Caco-2 (cell line): ENCODE measurements around the gene TENM3. TPM values are rescaled to one million over a fixed set of nuclear protein-coding genes. Genes with fewer than 3 reads are reported as not detected.

Experiments used
- BruUV-seq: library from RNA; stranded (reverse); fragments of 400-500 nt; replicated peaks from 2 replicates; lab custom pipeline; 2021; lab: Mats Ljungman, UMichigan
- CTCF ChIA-PET: fragments of 300-600 bp; sonication (Branson Sonifier 250); formaldehyde crosslinking; loops from one replicate; lab custom pipeline; 2022; ENCODE audit warnings: antibody characterized with exemption; lab: Charles Lee
- POLR2A ChIA-PET: fragments of 300-600 bp; sonication (Branson Sonifier 250); formaldehyde crosslinking; loops from one replicate; lab custom pipeline; 2022; ENCODE audit warnings: antibody characterized with exemption; lab: Charles Lee
- DNase-seq, 2 experiments: peaks; one replicate each; pipeline versions ENCODE4 v3.0.0 to v3.0.0-alpha.2; 2020 to 2022
- H3K27me3 ChIP-seq: replicated peaks from 2 replicates; pipeline ENCODE4 v1.6.0; 2011; ENCODE audit warnings: low read length; ENCODE audit not compliant: control insufficient read depth, insufficient read depth
- H3K36me3 ChIP-seq: 2 replicates; pipeline ENCODE4 v1.5.1; 2011; ENCODE audit warnings: low read length; ENCODE audit not compliant: control insufficient read depth, insufficient read depth
- H3K4me1 ChIP-seq: fragments of 250-450 bp; sonication (Bioruptor Pico); 2 replicates; pipeline ENCODE4 v1.5.1; 2020; ENCODE audit warnings: mild to moderate bottlenecking
- H3K4me3 ChIP-seq: 2 replicates; pipeline ENCODE4 v1.5.1; 2011; ENCODE audit warnings: low read depth, mild to moderate bottlenecking, control low read depth, low read length
- H3K9me3 ChIP-seq: fragments of 250-450 bp; sonication (Bioruptor Pico); 2 replicates; pipeline ENCODE4 v1.5.1; 2020; ENCODE audit warnings: mild to moderate bottlenecking, moderate library complexity
- H3K27ac Mint-ChIP-seq: one replicate; pipeline ENCODE4 v1.8.0; 2022; ENCODE audit warnings: mixed read lengths; ENCODE audit not compliant: unreplicated experiment
- H3K27me3 Mint-ChIP-seq: one replicate; pipeline ENCODE4 v1.8.0; 2022; ENCODE audit warnings: mixed read lengths; ENCODE audit not compliant: insufficient read depth, unreplicated experiment
- H3K36me3 Mint-ChIP-seq: one replicate; pipeline ENCODE4 v1.8.0; 2022; ENCODE audit warnings: mild to moderate bottlenecking, mixed read lengths; ENCODE audit not compliant: insufficient read depth, unreplicated experiment
- H3K4me1 Mint-ChIP-seq: one replicate; pipeline ENCODE4 v1.8.0; 2022; ENCODE audit warnings: low read depth, mixed read lengths; ENCODE audit not compliant: unreplicated experiment
- H3K4me3 Mint-ChIP-seq: one replicate; pipeline ENCODE4 v1.8.0; 2022; ENCODE audit warnings: mild to moderate bottlenecking, moderate library complexity, mixed read lengths; ENCODE audit not compliant: unreplicated experiment
- H3K9me3 Mint-ChIP-seq: one replicate; pipeline ENCODE4 v1.8.0; 2022; ENCODE audit warnings: mixed read lengths; ENCODE audit not compliant: unreplicated experiment
- CTCF ChIP-seq, 2 experiments: fragments of 200-600 bp in 1 of 2; IDR thresholded peaks; 1 replicate in 1 of 2; 2 replicates in 1 of 2; pipeline versions ENCODE4 v1.5.1 to v1.8.0; 2011 to 2022; ENCODE audit warnings: antibody characterized with exemption in 1 of 2, control low read depth in 1 of 2, inconsistent platforms in 1 of 2, low read depth in 1 of 2, low read length in 1 of 2, mild to moderate bottlenecking in 1 of 2, moderate library complexity in 1 of 2; ENCODE audit not compliant: insufficient read depth in 1 of 2, severe bottlenecking in 1 of 2, unreplicated experiment in 1 of 2
- intact Hi-C: fragments of 100-400 bp; cut with micrococcal nuclease; formaldehyde crosslinking; loops from one replicate; pipeline ENCODE4 v1.10.0; 2022; ENCODE audit not compliant: unreplicated experiment
- total RNA-seq: library from RNA; stranded (reverse); gene quantifications from 2 replicates; pipeline ENCODE4 v1.2.3, GENCODE V29; 2022

Gene TENM3
- total RNA-seq, 1 experiment from 2014 or later = 94.7 TPM

- no peak overlapping the region for H3K4me3 ChIP-seq
- no peaks in the 10 kb centered on the region for H3K27me3 Mint-ChIP-seq
- ChIA-PET CTCF (no interaction called here), POLR2A (no interaction called here)
- no peak for TF ChIP-seq CTCF (IDR thresholded peaks at IDR 0.05; ENCODE audit: insufficient read depth in 1 of 2, low read depth in 1 of 2, low read length in 1 of 2, severe bottlenecking in 1 of 2, unreplicated experiment in 1 of 2)
- H3K27ac Mint-ChIP-seq = no peak overlapping the region
- H3K4me1 ChIP-seq = peaks cover 21% of the 10 kb centered on the region
- H3K36me3 ChIP-seq = no peaks in the 10 kb centered on the region
- H3K4me3 Mint-ChIP-seq = no peak overlapping the region
- no peaks in the 10 kb centered on the region for H3K27me3 ChIP-seq
- BruUV-seq = no TSS peak
- H3K36me3 Mint-ChIP-seq = peaks cover 11% of the 10 kb centered on the region
- H3K9me3 ChIP-seq = no peaks in the 10 kb centered on the region
- DNase-seq = no peak
- peaks cover 10% of the 10 kb centered on the region for H3K4me1 Mint-ChIP-seq
- intact Hi-C loops = loop anchor here (5.0 kb wide), 1 partner anchor 95 kb away; the partner anchor contains the start of gene TENM3
- no peaks in the 10 kb centered on the region for H3K9me3 Mint-ChIP-seq
Measured at GRCh38 chr4:182337366-182337765, 94.2 kb downstream of the TENM3 start.

- intact Hi-C loops = loop anchor here (5.0 kb wide), 1 partner anchor 96 kb away; the partner anchor contains the start of gene TENM3
- H3K4me3 Mint-ChIP-seq = no peak overlapping the region
- H3K4me1 Mint-ChIP-seq = peaks cover 15% of the 10 kb centered on the region
- H3K27ac Mint-ChIP-seq = no peak overlapping the region
- H3K36me3 ChIP-seq = no peaks in the 10 kb centered on the region
- DNase-seq = no peak
- TF ChIP-seq CTCF (IDR thresholded peaks at IDR 0.05; ENCODE audit: insufficient read depth in 1 of 2, low read depth in 1 of 2, low read length in 1 of 2, severe bottlenecking in 1 of 2, unreplicated experiment in 1 of 2) = no peak
- peaks cover 11% of the 10 kb centered on the region for H3K36me3 Mint-ChIP-seq
- ChIA-PET CTCF (no interaction called here), POLR2A (no interaction called here)
- no peaks in the 10 kb centered on the region for H3K9me3 Mint-ChIP-seq
- BruUV-seq = no TSS peak
- no peaks in the 10 kb centered on the region for H3K27me3 ChIP-seq
- no peak overlapping the region for H3K4me3 ChIP-seq
- no peaks in the 10 kb centered on the region for H3K27me3 Mint-ChIP-seq
- peaks cover 24% of the 10 kb centered on the region for H3K4me1 ChIP-seq
- H3K9me3 ChIP-seq = no peaks in the 10 kb centered on the region
Measured at GRCh38 chr4:182338063-182338462, 94.9 kb downstream of the TENM3 start.

- Mint-ChIP-seq H3K4me1 (peaks cover 16% of the 10 kb centered on the region), H3K27me3 (no peaks in the 10 kb centered on the region), H3K9me3 (no peaks in the 10 kb centered on the region), H3K4me3 (no peak overlapping the region), H3K36me3 (peaks cover 11% of the 10 kb centered on the region), H3K27ac (no peak overlapping the region)
- no TSS peak for BruUV-seq
- ChIA-PET POLR2A (no interaction called here), CTCF (no interaction called here)
- Histone ChIP-seq H3K4me3 (no peak overlapping the region), H3K36me3 (no peaks in the 10 kb centered on the region), H3K4me1 (peaks cover 26% of the 10 kb centered on the region), H3K9me3 (no peaks in the 10 kb centered on the region), H3K27me3 (no peaks in the 10 kb centered on the region)
- TF ChIP-seq CTCF (IDR thresholded peaks at IDR 0.05; ENCODE audit: insufficient read depth in 1 of 2, low read depth in 1 of 2, low read length in 1 of 2, severe bottlenecking in 1 of 2, unreplicated experiment in 1 of 2) = no peak
- intact Hi-C loops = loop anchor here (5.0 kb wide), 1 partner anchor 96 kb away; the partner anchor contains the start of gene TENM3
- no peak for DNase-seq
Measured at GRCh38 chr4:182338746-182339145, 95.5 kb downstream of the TENM3 start.
